GM15510 (cell line): Measurements from ENCODE around the gene OGDHL.

Source experiments
- POLR2A ChIP-seq: IDR thresholded peaks from 3 replicates; pipeline ENCODE4 v1.6.1; 2011; ENCODE audit warnings: borderline replicate concordance; ENCODE audit not compliant: insufficient read length; ENCODE audit errors: extremely low read depth

OGDHL gene

DNA sequence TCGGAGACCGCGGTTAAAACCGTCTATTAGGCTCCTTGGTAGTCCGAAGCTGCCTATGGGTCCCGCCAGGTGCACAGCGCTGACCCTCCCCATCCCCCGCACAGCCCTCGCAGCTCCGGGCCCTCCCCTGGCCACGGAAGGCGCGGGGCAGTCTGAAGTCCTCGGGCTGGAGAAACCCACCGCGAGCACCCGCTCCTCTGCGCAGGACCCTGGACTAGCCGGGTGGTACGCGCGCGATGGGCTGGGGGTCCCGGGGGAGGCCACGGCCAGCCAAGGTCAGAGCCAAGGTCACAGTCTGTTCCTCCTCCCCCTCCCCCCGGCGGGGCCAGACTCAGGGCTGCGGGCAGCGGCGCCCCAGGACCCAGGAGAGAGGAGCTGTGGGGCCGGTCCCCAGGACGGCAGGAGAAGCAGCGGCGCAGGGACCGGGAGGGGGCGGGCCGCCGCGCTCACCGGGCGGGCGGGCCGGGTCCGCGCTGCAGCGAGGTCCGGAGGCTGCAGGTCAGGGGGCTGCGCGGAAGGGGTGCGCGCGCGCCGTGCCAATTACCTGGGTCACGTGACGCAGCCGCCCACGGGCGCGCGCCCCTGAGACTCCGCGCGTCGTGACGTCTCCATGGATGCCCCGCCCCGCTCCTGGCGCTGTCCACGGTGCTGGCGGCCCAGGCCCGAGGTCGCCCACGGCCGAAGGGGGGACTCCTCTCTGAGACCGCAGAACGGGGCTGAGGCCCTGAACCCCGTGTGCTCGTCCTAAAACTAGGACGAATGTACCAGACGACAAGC lies at the start of gene OGDHL:
TSS of gene OGDHL (minus strand) at position 535 of the 777 bp plus-strand sequence. CDS start 3,731 bp downstream, outside the sequence.
- TF ChIP-seq POLR2A = no peak

DNA sequence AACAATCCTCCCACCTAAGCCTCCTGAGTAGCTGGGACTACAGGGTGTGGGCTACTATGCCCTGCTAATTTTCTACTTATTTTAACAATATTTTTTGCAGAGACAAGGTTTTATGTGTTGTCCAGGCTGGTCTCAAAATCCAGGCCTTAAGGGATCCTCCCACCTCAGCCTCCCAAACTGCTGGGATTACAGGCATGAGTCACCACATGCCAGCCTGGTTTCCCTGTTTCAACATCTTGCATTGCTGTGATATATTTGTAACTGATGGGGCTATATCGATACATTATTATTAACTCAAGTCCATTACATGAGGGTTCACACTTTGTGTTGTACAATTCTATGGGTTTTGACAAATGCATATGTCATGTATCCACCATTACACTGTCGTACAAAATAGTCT lies 41.9 kb upstream of the OGDHL start:
- TF ChIP-seq POLR2A = no peak

- TF ChIP-seq POLR2A = no peak
These were observed 36.2 kb upstream of the OGDHL start for GRCh38 chr10:49798275-49798674.

DNA sequence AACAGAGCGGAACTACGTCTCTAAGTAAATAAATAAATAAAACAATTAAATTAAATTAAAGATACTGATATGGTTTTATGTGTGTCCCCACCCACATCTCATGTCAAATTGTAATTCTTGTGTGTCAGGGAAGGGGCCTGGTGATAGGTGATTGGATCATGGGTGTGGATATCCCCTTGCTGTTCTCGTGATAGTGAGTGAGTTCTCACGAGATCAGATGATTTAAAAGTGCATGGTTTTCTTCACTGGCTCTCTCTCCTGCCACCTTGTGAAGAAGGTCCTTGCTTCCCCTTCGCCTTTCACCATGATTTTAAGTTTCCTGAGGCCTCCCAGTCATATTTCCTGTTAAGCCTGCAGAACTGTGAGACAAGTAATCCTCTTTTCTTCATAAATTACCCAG lies 29.0 kb upstream of the OGDHL start:
- no peak for TF ChIP-seq POLR2A

DNA sequence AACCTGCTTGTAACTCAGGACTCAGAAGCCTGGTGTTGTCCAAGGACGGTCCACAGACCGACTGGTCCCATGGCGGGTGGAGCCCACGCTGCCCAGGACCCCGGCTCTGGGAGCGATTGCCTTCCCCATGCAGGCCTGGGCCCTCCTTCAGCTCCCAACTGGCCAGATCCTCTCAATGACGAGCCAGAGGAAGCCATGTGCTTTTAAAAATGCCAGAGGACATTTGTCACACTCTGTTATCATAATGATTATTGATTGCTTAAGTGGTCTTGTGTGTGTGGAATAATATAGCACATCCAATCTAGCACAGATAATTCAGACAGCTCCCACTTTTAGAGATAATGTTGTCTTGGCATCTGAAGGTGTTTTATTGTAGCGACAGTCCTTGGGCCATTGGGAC lies 22.6 kb upstream of the OGDHL start:
- TF ChIP-seq POLR2A = no peak

DNA sequence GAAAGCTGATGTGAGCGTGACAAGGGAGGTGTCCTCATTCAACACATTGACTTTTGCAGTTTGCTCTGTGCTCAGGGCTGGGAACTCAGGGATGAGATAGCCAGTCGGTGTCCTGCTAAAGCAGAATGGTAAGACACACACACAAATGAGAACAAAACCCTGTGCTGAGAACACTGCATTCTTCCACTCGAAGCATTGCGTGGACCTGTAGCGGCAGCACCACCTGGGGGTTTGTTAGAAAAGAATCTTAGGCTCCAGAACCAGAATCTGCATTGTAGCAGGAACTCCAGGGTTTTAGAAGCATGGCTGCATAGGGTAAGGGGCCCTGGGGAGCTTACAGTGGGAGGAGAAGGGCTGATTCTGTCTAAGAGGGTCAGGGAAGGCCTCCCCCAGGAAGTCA lies 21.5 kb upstream of the OGDHL start:
- TF ChIP-seq POLR2A = no peak

DNA sequence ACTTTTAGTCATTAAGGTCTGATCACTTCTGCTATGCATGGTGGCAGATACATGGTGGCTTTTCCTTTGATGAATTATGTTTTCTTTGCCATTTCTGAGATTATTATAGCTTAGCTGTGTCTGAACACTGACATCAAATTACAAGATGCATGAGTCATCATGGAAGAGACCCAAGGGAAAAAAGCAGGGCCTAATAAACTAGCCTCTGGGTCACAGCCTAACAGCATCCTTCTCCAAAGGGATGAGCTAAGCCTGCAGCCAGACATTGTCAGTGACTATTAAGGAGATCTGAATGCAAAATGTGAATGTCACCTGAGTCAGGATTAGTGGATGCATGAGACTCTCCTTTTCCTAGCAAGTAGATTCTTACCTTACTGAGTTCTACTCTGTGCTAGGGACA lies 19.1 kb upstream of the OGDHL start:
- no peak for TF ChIP-seq POLR2A

DNA sequence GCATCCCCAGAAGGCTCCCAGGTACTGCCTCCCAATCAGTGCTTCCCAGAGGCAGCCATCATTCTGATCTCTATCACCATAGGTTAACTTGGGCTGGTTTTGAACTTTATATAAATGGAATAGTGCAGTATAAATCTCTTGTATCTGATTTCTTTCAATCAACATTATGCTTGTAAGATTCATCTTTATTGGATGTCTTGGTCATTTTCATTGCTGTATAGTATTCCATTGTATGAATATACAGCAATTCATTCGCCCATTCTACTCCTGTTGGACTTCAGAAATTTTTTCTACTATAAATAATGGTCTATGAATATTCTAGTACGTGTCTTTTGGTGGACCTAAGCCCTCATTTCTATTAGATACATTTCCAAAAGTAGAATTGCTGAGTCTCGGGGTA lies 16.1 kb upstream of the OGDHL start:
- no peak for TF ChIP-seq POLR2A

DNA sequence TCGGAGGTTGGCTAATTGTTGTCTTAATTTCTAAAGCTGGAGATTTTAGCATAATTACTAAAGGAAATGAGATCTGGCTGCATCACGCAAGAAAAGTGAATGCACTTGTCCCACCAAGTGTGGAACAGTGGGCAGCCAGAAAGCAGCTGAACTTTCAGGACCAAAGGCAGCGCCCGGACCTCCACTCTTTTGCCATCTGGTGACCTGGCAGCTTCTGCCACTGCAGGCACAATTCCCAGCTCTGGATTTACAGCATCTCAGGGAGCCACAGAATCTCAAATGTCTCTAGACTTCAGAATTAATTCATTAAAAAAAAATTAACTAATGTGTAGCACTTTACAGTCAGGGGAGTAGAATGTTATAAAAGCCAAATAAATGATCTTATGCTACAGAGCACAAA lies 14.7 kb upstream of the OGDHL start:
- no peak for TF ChIP-seq POLR2A

- no peak for TF ChIP-seq POLR2A
These were observed 12.9 kb upstream of the OGDHL start for GRCh38 chr10:49775014-49775413.

- TF ChIP-seq POLR2A = no peak
These were observed 7.6 kb upstream of the OGDHL start for GRCh38 chr10:49769692-49770091.

- TF ChIP-seq POLR2A = no peak
These were observed 6.6 kb upstream of the OGDHL start for GRCh38 chr10:49768731-49769130.

DNA sequence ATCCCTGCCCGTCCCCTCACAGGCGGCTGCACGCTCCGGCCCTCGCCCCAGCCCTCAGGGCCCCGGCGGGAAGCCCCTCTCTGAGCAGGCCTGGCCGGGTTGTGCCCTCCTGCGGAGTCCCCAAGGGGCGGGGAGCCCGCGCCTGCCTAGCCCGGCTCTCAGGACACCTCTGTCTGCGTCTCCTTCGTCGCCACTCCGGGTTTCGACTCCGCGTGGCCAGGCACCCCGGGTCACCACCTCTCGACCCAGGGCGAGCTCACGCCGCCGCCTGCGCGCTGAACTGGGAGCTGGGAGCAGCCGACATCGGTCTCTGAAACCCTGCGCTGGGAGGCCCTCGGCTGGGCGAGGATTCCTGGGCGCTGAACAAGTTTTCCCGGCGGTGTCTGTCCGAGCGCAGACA lies 6.2 kb upstream of the OGDHL start:
- TF ChIP-seq POLR2A = no peak

DNA sequence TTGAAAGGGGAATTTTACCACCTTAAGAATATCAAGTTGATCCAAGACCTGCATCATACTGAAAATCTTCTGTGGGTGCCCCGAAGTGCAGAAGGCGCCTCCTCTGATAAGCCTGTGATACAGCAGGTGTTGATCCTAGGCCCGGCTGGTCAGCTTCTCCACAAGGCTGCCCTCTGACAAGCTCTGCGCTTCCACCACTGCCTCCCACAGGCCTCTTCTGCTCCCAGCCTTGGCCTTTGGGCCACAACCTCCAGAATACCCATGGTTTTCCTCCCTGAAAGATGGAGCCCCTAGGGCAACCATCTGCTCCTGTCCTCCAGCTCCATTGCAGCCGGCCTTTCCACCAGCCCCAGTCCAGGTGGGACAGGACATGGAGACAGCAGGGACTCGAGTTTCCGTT lies 5.6 kb upstream of the OGDHL start:
- TF ChIP-seq POLR2A = no peak

DNA sequence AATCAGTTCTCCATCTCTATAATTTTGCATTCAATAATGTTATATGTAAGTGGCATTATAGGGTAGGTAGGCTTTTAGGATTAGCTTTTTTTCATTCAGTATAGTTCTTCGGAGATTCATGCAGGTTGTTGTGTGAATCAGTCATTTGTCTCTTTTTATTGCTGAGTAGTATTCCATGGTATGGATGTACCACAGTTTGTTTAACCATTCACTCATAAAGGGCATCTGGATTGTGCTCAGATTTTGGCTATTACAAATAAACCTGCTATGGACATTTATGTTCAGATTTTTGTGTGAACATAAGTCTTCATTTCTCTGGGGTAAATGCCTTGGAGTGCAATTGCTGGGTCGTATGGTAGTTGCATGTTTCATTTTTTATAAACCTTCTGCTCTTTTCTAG lies 4.4 kb upstream of the OGDHL start:
- no peak for TF ChIP-seq POLR2A

- TF ChIP-seq POLR2A = no peak
These were observed 399 bp upstream of the OGDHL start for GRCh38 chr10:49762566-49762877.
